Measurements from ENCODE around the gene SYTL1.

SYTL1 gene

GRCh38 chr1:27403065-27403726, 61.4 kb downstream of the SYTL1 start:
- no peak for DNase-seq (ENCODE audit: low read depth, low spot score)

All from astrocyte of the hippocampus (primary cell).